Fibroblast of mammary gland (primary cell): ENCODE measurements around the gene ANKFY1.

ENCODE experiments used
- DNase-seq: peaks from one replicate; pipeline ENCODE4 v3.0.0-alpha.2; 2010; ENCODE audit warnings: low read depth
- H3K4me3 ChIP-seq: 2 replicates; pipeline ENCODE4 v1.5.1; 2011; ENCODE audit warnings: low read depth, mild to moderate bottlenecking, low read length, moderate library complexity; ENCODE audit not compliant: control insufficient read depth
- TF ChIP-seq, protein P1 (sequence below): conservative IDR thresholded peaks from 2 replicates; pipeline ENCODE4 v1.5.1; 2011; ENCODE audit warnings: low read depth, low read length, inconsistent platforms; ENCODE audit not compliant: control insufficient read depth, insufficient read depth

Gene ANKFY1

DNA sequence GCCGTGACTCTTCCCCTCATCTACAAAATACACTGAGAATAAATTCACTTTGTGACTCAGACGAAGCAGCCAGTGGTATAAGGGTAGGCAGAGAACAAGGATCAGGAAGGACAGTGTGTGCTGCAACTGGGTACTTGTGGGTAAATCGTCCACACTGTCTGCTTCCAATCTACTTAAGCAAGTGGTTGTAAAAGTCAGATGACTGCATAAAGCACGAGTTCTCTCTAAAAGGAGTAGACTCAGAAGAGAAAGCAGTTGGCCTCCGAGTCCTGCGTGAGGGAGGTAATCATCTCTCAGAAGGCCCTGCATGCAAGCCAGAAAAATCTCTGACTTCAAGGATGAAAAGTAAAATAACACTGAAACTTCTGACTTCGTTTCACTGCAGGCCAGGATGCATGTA lies 43.1 kb downstream of the ANKFY1 start:
- TF ChIP-seq, protein P1, sequence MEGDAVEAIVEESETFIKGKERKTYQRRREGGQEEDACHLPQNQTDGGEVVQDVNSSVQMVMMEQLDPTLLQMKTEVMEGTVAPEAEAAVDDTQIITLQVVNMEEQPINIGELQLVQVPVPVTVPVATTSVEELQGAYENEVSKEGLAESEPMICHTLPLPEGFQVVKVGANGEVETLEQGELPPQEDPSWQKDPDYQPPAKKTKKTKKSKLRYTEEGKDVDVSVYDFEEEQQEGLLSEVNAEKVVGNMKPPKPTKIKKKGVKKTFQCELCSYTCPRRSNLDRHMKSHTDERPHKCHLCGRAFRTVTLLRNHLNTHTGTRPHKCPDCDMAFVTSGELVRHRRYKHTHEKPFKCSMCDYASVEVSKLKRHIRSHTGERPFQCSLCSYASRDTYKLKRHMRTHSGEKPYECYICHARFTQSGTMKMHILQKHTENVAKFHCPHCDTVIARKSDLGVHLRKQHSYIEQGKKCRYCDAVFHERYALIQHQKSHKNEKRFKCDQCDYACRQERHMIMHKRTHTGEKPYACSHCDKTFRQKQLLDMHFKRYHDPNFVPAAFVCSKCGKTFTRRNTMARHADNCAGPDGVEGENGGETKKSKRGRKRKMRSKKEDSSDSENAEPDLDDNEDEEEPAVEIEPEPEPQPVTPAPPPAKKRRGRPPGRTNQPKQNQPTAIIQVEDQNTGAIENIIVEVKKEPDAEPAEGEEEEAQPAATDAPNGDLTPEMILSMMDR = no peak
- peak; percentile 80 for DNase-seq
- H3K4me3 ChIP-seq = no peak overlapping the region

DNA sequence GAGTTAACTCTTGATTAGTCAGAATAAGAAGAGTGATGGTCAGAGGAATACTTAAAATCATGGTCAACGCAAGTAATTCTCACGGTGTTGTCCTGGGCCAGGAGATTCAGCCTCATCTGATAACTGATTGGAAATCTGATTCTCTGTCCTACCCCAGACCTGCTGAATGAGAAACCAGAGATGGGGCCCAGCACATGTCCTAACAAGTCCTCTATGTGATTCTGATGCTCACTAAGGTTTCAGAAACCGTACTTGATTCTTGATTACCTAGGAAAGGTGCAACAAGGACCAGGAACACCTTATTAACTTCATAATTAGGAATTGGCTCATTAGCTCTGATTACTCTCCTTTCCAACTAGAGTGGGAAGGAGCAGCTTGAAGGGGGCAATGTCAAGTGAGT lies 44.5 kb downstream of the ANKFY1 start:
- no peak overlapping the region for H3K4me3 ChIP-seq
- no peak for DNase-seq
- TF ChIP-seq, protein P1 = no peak

DNA sequence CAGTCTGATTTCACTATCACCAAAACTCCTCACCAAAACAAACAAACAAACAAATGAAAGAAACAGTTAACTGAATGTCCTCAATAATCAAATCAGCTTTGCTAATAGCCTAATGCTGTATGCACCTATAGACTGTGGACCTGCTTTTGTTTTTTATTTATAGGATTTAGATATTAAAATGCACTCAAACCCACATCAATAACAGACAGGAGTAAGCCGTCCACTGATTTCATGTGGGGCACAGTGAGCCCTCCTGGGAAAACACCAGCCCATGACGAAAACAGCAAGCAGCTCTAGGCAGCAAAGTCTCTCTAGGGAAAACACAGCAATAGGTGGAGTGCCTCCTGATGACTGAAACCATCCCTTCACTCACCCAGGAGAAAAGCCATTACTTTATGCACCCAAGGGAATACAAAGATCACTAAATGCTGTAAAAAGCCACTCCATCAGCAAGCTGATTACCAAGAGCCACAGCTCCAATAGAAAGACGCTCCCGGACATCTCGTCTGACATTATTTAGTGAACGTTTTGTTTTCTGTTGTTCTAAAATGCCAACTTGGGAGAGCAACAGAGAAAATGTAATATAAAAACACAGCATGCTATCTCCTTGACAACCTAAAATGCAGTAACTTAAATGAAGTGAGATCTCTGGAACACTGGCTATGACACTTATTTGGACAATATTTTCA lies 47.8 kb downstream of the ANKFY1 start:
- TF ChIP-seq, protein P1 = no peak
- no peak overlapping the region for H3K4me3 ChIP-seq
- DNase-seq = no peak

DNA sequence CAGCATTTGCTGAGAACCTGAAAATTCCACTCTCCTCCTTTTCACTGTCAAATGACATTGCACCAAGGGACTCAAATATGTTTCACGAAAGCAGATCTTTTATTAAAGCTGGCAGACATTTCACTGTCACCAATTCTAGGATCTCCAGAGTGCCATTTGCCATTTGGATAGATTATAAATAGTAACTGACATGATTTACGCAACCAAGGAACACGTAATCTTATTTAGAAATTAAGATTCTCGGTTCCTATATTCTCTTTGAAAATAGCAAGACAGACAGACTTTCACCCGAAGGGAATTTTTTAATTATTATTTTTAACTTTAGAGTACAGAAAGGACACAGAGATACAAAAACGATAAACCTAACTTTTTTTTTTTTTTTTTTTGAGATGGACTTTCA lies 49.6 kb downstream of the ANKFY1 start:
- no peak for DNase-seq
- no peak overlapping the region for H3K4me3 ChIP-seq
- TF ChIP-seq, protein P1 = no peak

DNA sequence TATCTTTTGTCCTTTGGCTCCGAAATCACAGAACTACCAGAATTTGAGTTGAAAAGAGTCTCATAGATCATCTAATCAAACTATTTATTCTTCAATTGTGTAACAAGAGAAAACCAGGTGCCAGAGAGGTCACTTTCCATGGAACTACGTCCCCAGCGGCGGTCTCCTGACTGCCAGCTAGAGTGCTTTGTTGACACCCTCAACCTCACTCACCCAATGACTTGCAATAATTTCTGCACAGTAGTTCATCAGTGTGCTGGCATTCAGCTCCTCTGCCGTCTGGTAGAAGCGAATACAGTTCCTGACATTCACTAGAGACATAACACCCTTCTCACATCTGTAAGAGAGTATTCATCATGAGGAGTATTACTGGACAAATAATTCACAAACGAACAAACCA lies 54.2 kb downstream of the ANKFY1 start:
- DNase-seq = no peak
- TF ChIP-seq, protein P1 = no peak
- no peak overlapping the region for H3K4me3 ChIP-seq

DNA sequence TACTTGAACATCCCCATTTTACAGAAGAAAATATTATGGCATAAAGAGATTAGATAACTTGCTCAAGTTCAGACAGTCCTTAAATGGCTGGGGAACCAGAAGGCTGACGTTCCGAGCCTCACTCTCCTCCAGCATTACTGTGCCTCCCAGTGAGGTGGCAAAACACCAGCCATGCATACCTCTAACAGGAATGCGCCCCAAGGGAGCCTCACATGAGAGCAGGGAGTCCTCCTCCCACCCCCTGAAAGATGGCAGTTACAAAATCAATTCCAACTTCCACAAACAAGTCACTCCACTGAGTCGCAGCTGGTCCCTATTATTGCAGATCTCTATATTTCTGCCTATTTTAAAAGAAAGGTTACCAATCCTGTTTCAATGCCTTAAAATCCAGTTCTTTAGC lies 55.5 kb downstream of the ANKFY1 start:
- DNase-seq = peak; percentile 78
- no peak overlapping the region for H3K4me3 ChIP-seq
- TF ChIP-seq, protein P1 = no peak

DNA sequence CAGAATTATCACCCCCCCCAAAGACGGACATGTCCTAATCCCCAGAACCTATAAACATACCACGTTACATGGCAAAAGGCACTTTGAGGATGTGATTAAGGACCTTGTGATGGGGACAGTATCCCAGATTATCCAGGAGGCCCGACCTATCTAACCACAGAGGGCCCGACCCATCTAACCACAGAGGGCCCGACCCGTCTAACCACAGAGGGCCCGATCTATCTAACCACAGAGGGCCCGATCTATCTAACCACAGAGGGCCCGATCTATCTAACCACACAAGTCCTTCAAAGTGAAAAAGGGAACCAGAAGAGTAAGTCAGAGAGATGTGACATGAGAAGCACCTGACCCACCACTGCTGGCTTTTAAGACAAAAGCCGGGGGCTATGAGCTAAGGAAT lies 56.8 kb downstream of the ANKFY1 start:
- TF ChIP-seq, protein P1 = no peak
- peak; percentile 41 for DNase-seq
- no peak overlapping the region for H3K4me3 ChIP-seq
